ENCODE measurements around the gene ST8SIA1. TPM values are rescaled to one million over a fixed set of nuclear protein-coding genes. Genes with fewer than 3 reads are reported as not detected.

ST8SIA1 gene
- total RNA-seq, 1 experiment from 2014 or later, result not detected

DNA sequence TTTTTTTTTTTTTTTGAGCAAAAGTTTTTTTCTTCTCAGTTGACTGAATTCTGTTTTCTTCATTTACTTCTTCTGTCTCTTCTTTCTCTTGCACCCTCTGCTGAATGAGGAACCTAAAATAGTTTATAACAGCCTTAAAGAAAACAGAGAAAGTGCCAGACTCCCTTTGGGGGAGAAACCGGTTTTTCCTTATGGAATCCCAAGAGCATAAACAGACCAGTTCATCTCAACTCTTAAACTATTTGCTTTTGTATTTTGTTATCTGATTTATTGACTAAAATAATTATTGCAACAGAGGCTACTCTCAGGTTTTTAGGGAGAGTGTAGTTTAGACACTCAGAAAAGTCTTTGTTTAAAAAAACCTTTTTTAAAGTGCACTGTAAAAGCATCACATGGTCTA is 30.2 kb downstream of the ST8SIA1 start:
- H4K20me1 ChIP-seq (ENCODE audit: low read length), result no peaks in the 10 kb centered on the region
- H3K9me2 ChIP-seq (replicated peaks; ENCODE audit: low read length), result no peaks in the 10 kb centered on the region
- no peak overlapping the region for H3K4me2 ChIP-seq (ENCODE audit: low read length)
- no peaks in the 10 kb centered on the region for H3F3A ChIP-seq (ENCODE audit: low read length, unreplicated experiment)
- intact Hi-C loops (cut with micrococcal nuclease), result no loop called here
- no peaks in the 10 kb centered on the region for H3K27me3 ChIP-seq (ENCODE audit: low read length)
- ChIA-PET CTCF (no interaction called here), POLR2A (ENCODE audit: unreplicated experiment) (no interaction called here)
- ATAC-seq, result no peak
- no peaks in the 10 kb centered on the region for H3K36me3 ChIP-seq (ENCODE audit: low read depth, low read length)
- BruUV-seq (replicated peaks), result no TSS peak
- TF ChIP-seq EZH2 (IDR thresholded peaks at IDR 0.05; ENCODE audit: low read length, unreplicated experiment), result no peak
- TF ChIP-seq, protein P1, sequence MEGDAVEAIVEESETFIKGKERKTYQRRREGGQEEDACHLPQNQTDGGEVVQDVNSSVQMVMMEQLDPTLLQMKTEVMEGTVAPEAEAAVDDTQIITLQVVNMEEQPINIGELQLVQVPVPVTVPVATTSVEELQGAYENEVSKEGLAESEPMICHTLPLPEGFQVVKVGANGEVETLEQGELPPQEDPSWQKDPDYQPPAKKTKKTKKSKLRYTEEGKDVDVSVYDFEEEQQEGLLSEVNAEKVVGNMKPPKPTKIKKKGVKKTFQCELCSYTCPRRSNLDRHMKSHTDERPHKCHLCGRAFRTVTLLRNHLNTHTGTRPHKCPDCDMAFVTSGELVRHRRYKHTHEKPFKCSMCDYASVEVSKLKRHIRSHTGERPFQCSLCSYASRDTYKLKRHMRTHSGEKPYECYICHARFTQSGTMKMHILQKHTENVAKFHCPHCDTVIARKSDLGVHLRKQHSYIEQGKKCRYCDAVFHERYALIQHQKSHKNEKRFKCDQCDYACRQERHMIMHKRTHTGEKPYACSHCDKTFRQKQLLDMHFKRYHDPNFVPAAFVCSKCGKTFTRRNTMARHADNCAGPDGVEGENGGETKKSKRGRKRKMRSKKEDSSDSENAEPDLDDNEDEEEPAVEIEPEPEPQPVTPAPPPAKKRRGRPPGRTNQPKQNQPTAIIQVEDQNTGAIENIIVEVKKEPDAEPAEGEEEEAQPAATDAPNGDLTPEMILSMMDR (conservative IDR thresholded peaks at IDR 0.05; ENCODE audit: low read depth, low read length), result no peak
- TF ChIP-seq EZH2phosphoT487 (IDR thresholded peaks at IDR 0.05; ENCODE audit: borderline replicate concordance, low read length), result no peak
- H3K9ac ChIP-seq (ENCODE audit: low read length), result no peak overlapping the region
- no peak overlapping the region for H3K4me3 ChIP-seq (ENCODE audit: low read length)
- DNase-seq, result no peak
- H3K27ac ChIP-seq (ENCODE audit: low read length), result no peak overlapping the region
- H3K79me2 ChIP-seq (ENCODE audit: low read length), result no peaks in the 10 kb centered on the region
- no peaks in the 10 kb centered on the region for H3K9me3 ChIP-seq (ENCODE audit: low read length)
- H2AFZ ChIP-seq (ENCODE audit: low read length), result no peak overlapping the region
- no peaks in the 10 kb centered on the region for H3K4me1 ChIP-seq (ENCODE audit: insufficient read depth, low read length)

DNA sequence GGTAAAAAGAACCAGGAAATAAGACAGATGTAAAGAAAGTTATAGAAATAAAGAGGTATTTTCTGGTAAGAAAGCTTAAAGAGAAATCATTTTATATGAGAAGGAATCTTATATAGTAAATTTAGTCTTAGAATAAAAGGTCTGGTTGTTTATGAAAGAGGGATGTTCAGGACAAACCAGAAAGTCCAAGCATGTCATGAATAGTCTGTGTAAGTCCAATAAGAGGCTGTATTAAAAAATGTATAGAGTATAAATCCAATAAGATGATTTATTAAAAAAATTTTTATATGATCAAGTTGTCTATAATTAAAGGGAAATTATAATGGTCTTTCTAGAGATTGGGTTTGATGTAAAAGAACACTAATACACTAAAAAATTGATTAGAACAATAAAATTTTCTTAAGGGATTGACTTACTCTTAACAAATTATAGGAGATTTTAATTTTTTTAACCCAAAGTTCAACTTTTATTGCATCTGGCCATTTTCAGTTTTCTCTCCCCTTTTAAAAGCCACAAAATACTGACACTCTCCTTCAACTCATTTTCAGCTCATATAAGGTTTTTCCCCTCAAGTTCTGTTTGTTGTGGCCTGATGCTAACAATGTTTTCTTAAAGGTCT is 35.1 kb downstream of the ST8SIA1 start:
- CTCF ChIA-PET, result no interaction called here
- DNase-seq, result peak; percentile 18

DNA sequence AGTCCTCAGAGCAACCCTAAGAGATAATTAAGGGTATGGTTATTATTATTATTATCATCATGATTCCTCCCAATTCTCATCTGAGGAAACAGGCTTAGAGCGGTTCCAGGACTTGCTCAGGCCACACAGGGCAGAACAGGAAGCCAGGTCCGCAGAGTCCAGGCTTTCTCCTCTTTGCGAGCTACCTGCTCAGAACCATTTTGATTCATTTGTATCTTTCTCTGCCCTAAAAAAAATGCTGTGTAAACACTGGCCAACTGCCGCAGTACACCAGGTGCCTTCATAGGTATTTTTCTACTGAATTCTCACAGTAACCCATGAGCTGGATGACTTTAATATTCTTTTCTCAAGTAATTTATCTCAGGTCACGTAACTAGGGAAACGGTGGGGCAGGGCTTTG is 45.3 kb downstream of the ST8SIA1 start:
- Histone ChIP-seq H3K4me1 (ENCODE audit: insufficient read depth, low read length) (no peaks in the 10 kb centered on the region; the same call in 1 of the 2 replicates), H3F3A (ENCODE audit: low read length, unreplicated experiment) (no peaks in the 10 kb centered on the region), H3K79me2 (ENCODE audit: low read length) (no peaks in the 10 kb centered on the region), H3K4me3 (ENCODE audit: low read length) (no peak overlapping the region), H3K9me3 (ENCODE audit: low read length) (no peaks in the 10 kb centered on the region), H3K27me3 (ENCODE audit: low read length) (no peaks in the 10 kb centered on the region), H3K4me2 (ENCODE audit: low read length) (no peak overlapping the region), H4K20me1 (ENCODE audit: low read length) (no peaks in the 10 kb centered on the region), H2AFZ (ENCODE audit: low read length) (no peak overlapping the region), H3K27ac (ENCODE audit: low read length) (no peak overlapping the region), H3K9me2 (replicated peaks; ENCODE audit: low read length) (no peaks in the 10 kb centered on the region), H3K36me3 (ENCODE audit: low read depth, low read length) (no peaks in the 10 kb centered on the region), H3K9ac (ENCODE audit: low read length) (no peak overlapping the region)
- no peak for ATAC-seq
- POLR2A ChIA-PET (ENCODE audit: unreplicated experiment), result no interaction called here
- intact Hi-C loops (cut with micrococcal nuclease), result no loop called here
- TF ChIP-seq EZH2 (IDR thresholded peaks at IDR 0.05; ENCODE audit: low read length, unreplicated experiment), result no peak
- no peak for TF ChIP-seq EZH2phosphoT487 (IDR thresholded peaks at IDR 0.05; ENCODE audit: borderline replicate concordance, low read length)
- TF ChIP-seq, protein P1 (conservative IDR thresholded peaks at IDR 0.05; ENCODE audit: low read depth, low read length), result no peak
- BruUV-seq (replicated peaks), result no TSS peak
- CTCF ChIA-PET, result no interaction called here
- DNase-seq, result no peak

More for the DNA sequence above, 35.1 kb downstream of the ST8SIA1 start:
- H3K4me2 ChIP-seq (ENCODE audit: low read length), result no peak overlapping the region
- POLR2A ChIA-PET (ENCODE audit: unreplicated experiment), result no interaction called here
- no peak overlapping the region for H3K27ac ChIP-seq (ENCODE audit: low read length)
- no peaks in the 10 kb centered on the region for H3K4me1 ChIP-seq (ENCODE audit: insufficient read depth, low read length)
- intact Hi-C loops (cut with micrococcal nuclease), result no loop called here
- no peak overlapping the region for H3K9ac ChIP-seq (ENCODE audit: low read length)
- no peak for ATAC-seq
- no peaks in the 10 kb centered on the region for H4K20me1 ChIP-seq (ENCODE audit: low read length)
- no peaks in the 10 kb centered on the region for H3K79me2 ChIP-seq (ENCODE audit: low read length)
- no peaks in the 10 kb centered on the region for H3K9me2 ChIP-seq (replicated peaks; ENCODE audit: low read length)
- TF ChIP-seq, protein P1 (conservative IDR thresholded peaks at IDR 0.05; ENCODE audit: low read depth, low read length), result no peak
- TF ChIP-seq EZH2 (IDR thresholded peaks at IDR 0.05; ENCODE audit: low read length, unreplicated experiment) (no peak), EZH2phosphoT487 (IDR thresholded peaks at IDR 0.05; ENCODE audit: borderline replicate concordance, low read length) (no peak)
- no TSS peak for BruUV-seq (replicated peaks)
- no peak overlapping the region for H2AFZ ChIP-seq (ENCODE audit: low read length)
- H3F3A ChIP-seq (ENCODE audit: low read length, unreplicated experiment), result no peaks in the 10 kb centered on the region
- peaks cover 4% of the 10 kb centered on the region; the same call in 1 of the 2 replicates for H3K9me3 ChIP-seq (ENCODE audit: low read length)
- no peaks in the 10 kb centered on the region for H3K27me3 ChIP-seq (ENCODE audit: low read length)
- H3K36me3 ChIP-seq (ENCODE audit: low read depth, low read length), result no peaks in the 10 kb centered on the region
- H3K4me3 ChIP-seq (ENCODE audit: low read length), result no peak overlapping the region

All from PC-3 (cell line).